Measurements from ENCODE around the gene ADRM1.

Gene ADRM1

DNA sequence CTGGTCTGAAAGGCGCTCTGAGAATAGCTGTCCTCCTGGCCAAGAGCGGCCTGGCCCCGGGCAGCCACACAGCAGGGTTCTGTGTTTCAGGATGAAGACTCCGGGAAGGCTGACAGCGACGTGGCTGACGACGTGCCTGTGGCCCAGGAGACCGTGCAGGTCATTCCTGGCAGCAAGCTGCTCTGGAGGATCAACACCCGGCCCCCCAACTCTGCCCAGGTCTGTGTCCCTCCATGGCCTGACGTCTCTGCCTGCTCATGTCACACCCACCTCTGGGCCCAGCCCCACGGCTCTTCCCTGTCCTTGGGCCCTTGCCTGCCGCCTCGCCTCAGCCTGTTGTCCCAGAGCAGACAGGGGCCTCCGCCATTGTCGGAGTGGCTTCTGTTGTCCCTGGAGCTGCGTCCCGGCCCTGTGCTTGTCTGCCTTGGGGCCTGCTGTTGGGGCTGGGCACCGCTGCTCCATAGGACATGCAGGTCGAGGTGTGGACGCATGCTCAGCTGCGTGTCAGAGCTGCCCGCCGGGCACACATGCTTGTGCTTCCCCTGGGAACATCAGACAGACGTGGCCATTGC is 16.2 kb upstream of the ADRM1 start:
- H3K4me1 ChIP-seq (ENCODE audit: low read length): no peaks in the 10 kb centered on the region
- H3K4me2 ChIP-seq (ENCODE audit: low read length): no peak overlapping the region
- no peaks in the 10 kb centered on the region for H3K79me2 ChIP-seq (ENCODE audit: low read length)
- TF ChIP-seq, protein P1, sequence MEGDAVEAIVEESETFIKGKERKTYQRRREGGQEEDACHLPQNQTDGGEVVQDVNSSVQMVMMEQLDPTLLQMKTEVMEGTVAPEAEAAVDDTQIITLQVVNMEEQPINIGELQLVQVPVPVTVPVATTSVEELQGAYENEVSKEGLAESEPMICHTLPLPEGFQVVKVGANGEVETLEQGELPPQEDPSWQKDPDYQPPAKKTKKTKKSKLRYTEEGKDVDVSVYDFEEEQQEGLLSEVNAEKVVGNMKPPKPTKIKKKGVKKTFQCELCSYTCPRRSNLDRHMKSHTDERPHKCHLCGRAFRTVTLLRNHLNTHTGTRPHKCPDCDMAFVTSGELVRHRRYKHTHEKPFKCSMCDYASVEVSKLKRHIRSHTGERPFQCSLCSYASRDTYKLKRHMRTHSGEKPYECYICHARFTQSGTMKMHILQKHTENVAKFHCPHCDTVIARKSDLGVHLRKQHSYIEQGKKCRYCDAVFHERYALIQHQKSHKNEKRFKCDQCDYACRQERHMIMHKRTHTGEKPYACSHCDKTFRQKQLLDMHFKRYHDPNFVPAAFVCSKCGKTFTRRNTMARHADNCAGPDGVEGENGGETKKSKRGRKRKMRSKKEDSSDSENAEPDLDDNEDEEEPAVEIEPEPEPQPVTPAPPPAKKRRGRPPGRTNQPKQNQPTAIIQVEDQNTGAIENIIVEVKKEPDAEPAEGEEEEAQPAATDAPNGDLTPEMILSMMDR (IDR thresholded peaks at IDR 0.05; ENCODE audit: low read depth, low read length): no peak
- TF ChIP-seq EZH2phosphoT487 (IDR thresholded peaks at IDR 0.05; ENCODE audit: low read depth): no peak
- 0 out of 2 replicates have a peak, but pooled peaks cover 2% of the 10 kb centered on the region for H4K20me1 ChIP-seq (ENCODE audit: insufficient read depth, low read length)
- H3K27me3 ChIP-seq (ENCODE audit: low read depth, low read length): no peaks in the 10 kb centered on the region
- H3K4me3 ChIP-seq (ENCODE audit: low read length): no peak overlapping the region
- H3K9me3 ChIP-seq (ENCODE audit: insufficient read depth, low read length): no peaks in the 10 kb centered on the region
- H3K9ac ChIP-seq (ENCODE audit: low read length): no peak overlapping the region
- no peak overlapping the region for H3K27ac ChIP-seq (ENCODE audit: low read length)
- peaks cover 15% of the 10 kb centered on the region for H3K36me3 ChIP-seq (replicated peaks; ENCODE audit: low read depth, low read length)
- H2AFZ ChIP-seq (ENCODE audit: low read depth, low read length): no peak overlapping the region

DNA sequence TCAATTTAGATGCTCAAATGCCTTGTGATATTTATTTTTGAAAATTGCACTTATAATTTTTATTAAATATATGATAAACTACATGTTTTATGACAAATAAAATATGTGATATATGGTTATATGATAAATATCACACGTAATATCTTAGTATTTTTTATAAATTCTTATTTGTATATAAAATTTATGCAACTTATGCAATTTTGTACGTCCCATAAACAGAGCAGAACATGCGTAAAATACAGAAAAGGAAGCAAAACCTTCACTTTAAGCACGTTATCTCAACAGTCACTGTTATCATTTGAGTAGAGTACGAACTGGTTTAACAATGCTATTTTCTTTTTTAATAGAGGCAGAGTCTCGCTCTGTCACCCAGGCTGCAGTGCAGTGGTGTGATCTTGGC is 15.7 kb upstream of the ADRM1 start:
- TF ChIP-seq EZH2phosphoT487 (IDR thresholded peaks at IDR 0.05; ENCODE audit: low read depth): no peak
- TF ChIP-seq, protein P1 (IDR thresholded peaks at IDR 0.05; ENCODE audit: low read depth, low read length): no peak
- H3K4me1 ChIP-seq (ENCODE audit: low read length): no peaks in the 10 kb centered on the region
- H3K27me3 ChIP-seq (ENCODE audit: low read depth, low read length): no peaks in the 10 kb centered on the region
- peaks cover 13% of the 10 kb centered on the region for H3K36me3 ChIP-seq (replicated peaks; ENCODE audit: low read depth, low read length)
- no peak overlapping the region for H3K27ac ChIP-seq (ENCODE audit: low read length)
- no peak overlapping the region for H2AFZ ChIP-seq (ENCODE audit: low read depth, low read length)
- no peak overlapping the region for H3K9ac ChIP-seq (ENCODE audit: low read length)
- no peak overlapping the region for H3K4me2 ChIP-seq (ENCODE audit: low read length)
- H3K79me2 ChIP-seq (ENCODE audit: low read length): no peaks in the 10 kb centered on the region
- H3K9me3 ChIP-seq (ENCODE audit: insufficient read depth, low read length): no peaks in the 10 kb centered on the region
- H4K20me1 ChIP-seq (ENCODE audit: insufficient read depth, low read length): 0 out of 2 replicates have a peak, but pooled peaks cover 2% of the 10 kb centered on the region
- no peak overlapping the region for H3K4me3 ChIP-seq (ENCODE audit: low read length)

DNA sequence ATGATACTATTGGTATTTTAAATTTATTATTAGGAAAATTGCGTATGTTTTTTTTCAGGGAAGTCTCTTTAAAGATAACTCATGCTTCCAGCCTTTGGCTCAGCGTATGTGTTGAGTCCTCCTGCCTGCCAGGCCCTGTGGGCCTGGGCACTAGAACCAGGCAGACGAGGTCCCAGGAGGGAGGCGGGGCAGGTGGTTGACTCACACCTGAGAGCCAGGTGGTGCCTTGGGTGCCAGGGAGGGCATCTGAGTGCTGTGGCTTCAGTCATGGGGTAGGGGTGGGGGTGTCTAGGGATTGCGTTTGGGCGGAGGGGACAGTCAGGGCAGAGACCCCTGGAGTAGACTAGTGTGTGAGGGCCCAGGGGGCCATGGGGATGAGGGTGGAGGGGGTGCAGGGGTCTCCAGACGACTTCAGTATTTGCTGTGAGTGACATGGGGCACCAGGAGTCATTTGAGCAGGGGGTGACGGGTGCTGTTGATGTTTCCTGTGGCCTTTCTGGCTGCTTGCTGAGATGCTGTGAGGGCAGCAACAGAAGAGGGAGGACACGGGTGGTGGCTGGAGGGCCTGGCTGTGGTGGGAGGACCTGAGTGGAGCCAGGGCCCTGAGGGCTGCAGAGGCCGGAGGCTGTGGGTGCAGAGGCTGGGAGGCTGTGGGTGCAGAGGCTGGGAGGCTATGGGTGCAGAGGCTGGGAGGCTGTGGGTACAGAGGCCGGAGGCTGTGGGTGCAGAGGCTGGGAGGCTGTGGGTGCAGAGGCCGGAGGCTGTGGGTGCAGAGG is 14.8 kb upstream of the ADRM1 start:
- no peaks in the 10 kb centered on the region for H3K4me1 ChIP-seq (ENCODE audit: low read length)
- H3K27ac ChIP-seq (ENCODE audit: low read length): no peak overlapping the region
- H3K79me2 ChIP-seq (ENCODE audit: low read length): no peaks in the 10 kb centered on the region
- no peaks in the 10 kb centered on the region for H3K9me3 ChIP-seq (ENCODE audit: insufficient read depth, low read length)
- H4K20me1 ChIP-seq (ENCODE audit: insufficient read depth, low read length): 0 out of 2 replicates have a peak, but pooled peaks cover 2% of the 10 kb centered on the region
- H2AFZ ChIP-seq (ENCODE audit: low read depth, low read length): no peak overlapping the region
- no peak overlapping the region for H3K9ac ChIP-seq (ENCODE audit: low read length)
- no peaks in the 10 kb centered on the region for H3K27me3 ChIP-seq (ENCODE audit: low read depth, low read length)
- TF ChIP-seq, protein P1 (IDR thresholded peaks at IDR 0.05; ENCODE audit: low read depth, low read length): no peak
- no peak for TF ChIP-seq EZH2phosphoT487 (IDR thresholded peaks at IDR 0.05; ENCODE audit: low read depth)
- H3K36me3 ChIP-seq (replicated peaks; ENCODE audit: low read depth, low read length): peaks cover 14% of the 10 kb centered on the region
- H3K4me3 ChIP-seq (ENCODE audit: low read length): no peak overlapping the region
- no peak overlapping the region for H3K4me2 ChIP-seq (ENCODE audit: low read length)

DNA sequence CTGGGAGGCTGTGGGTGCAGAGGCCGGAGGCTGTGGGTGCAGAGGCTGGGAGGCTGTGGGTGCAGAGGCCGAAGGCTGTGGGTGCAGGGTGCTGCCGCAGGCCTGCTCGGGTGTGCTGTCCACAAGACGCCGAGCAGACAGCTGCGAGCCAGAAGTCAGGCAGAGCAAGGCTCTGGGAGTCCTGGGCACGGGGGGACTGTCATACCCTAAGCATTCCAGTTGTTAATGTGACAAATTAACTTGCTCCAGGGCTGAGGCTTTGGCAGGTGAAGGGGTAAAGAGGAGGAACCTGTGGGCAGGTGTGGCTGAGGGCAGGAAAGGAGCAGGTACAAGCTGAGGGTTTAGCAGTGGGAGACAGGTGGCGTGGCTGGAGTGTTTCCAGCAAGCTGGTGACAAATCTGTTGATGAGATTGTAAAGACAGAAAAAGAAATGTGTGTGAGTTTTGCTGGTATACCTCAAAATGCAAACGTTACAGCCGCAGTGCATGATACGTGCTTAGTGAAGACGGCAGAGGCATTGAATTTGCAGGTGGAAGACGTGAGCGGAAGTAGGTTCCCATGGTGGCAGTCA is 14.2 kb upstream of the ADRM1 start:
- H3K4me3 ChIP-seq (ENCODE audit: low read length): no peak overlapping the region
- no peaks in the 10 kb centered on the region for H3K9me3 ChIP-seq (ENCODE audit: insufficient read depth, low read length)
- no peaks in the 10 kb centered on the region for H3K79me2 ChIP-seq (ENCODE audit: low read length)
- no peak overlapping the region for H3K4me2 ChIP-seq (ENCODE audit: low read length)
- 0 out of 2 replicates have a peak, but pooled peaks cover 2% of the 10 kb centered on the region for H4K20me1 ChIP-seq (ENCODE audit: insufficient read depth, low read length)
- no peaks in the 10 kb centered on the region for H3K27me3 ChIP-seq (ENCODE audit: low read depth, low read length)
- H2AFZ ChIP-seq (ENCODE audit: low read depth, low read length): no peak overlapping the region
- no peak for TF ChIP-seq EZH2phosphoT487 (IDR thresholded peaks at IDR 0.05; ENCODE audit: low read depth)
- peaks cover 9% of the 10 kb centered on the region for H3K36me3 ChIP-seq (replicated peaks; ENCODE audit: low read depth, low read length)
- no peak overlapping the region for H3K27ac ChIP-seq (ENCODE audit: low read length)
- H3K9ac ChIP-seq (ENCODE audit: low read length): no peak overlapping the region
- H3K4me1 ChIP-seq (ENCODE audit: low read length): no peaks in the 10 kb centered on the region; the same call in 1 of the 2 replicates

All from OCI-LY3 (cell line).